ENCODE measurements around the gene HOXA13.

DNA sequence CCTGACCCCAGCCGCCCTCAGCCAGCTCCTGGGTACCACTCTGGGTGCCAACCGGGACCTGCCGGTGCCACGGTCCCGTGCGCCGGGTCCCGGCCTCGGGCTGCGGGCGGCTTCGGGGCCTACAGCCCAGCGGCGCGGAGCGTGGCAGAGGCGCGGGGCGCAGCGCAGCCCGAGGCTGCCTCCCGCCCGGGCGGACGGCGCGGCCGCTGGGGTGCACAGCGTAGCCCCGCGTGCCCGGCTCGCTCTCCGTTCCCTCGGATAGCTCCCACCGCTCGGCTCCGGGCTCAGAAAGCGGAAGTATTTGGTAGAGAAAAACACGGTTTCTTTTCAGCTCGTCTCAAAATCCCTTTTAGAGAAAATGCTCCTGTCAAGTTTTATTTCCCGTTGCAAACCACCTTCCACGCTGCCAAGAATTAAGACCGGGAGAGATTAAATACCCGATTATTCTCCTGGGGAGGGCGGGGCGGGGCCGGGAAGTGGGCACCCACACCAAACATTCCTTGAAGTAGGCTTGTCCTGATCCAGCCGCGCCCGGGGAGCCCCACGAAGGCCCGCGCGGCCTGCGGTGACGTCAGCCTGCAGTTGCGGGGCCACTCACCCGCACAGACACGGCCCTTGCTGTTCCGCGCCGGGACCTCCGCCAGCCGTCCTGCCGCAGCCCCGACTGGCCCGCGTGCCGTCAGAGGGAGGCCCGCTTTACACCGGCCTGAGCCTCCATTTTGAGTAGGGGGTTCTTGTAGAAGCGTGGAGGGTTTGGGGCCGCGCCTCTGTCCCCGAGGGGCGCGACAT is 7.2 kb downstream of the HOXA13 start:
- TF ChIP-seq SIN3A (IDR thresholded peaks at IDR 0.05; ENCODE audit: low read depth, low read length) (no peak), SRF (IDR thresholded peaks at IDR 0.05; ENCODE audit: low read depth in 2 of 2, low read length in 2 of 2) (no peak)
